ENCODE results near the gene SMAD4.

The SMAD4 gene

GRCh38 chr18:51064256-51064655, 34.2 kb downstream of the SMAD4 start:
- H3K36me3 ChIP-seq (ENCODE audit: control insufficient read depth in 5 of 5, insufficient read depth in 5 of 5, low read length in 5 of 5), result peaks cover 25 to 67% (median 42%) of the 10 kb centered on the region in 5 donors
- H3K9ac ChIP-seq (ENCODE audit: low read length in 5 of 5), result no peak overlapping the region
- no peaks in the 10 kb centered on the region for H3K9me3 ChIP-seq (ENCODE audit: control insufficient read depth in 5 of 5, low read length in 5 of 5)
- no peak overlapping the region for H3K4me3 ChIP-seq (ENCODE audit: low read depth in 1 of 5, low read length in 5 of 5)
- no peak overlapping the region for H3K27ac ChIP-seq (ENCODE audit: low read depth, low read length)
- H3K27me3 ChIP-seq (ENCODE audit: control insufficient read depth in 5 of 5, insufficient read depth in 4 of 5, low read length in 5 of 5), result no peaks in the 10 kb centered on the region
- H3K4me1 ChIP-seq (ENCODE audit: control insufficient read depth in 5 of 5, insufficient read depth in 5 of 5, low read length in 5 of 5), result peaks cover 0 to 4% (median 0%) of the 10 kb centered on the region in 5 donors

DNA sequence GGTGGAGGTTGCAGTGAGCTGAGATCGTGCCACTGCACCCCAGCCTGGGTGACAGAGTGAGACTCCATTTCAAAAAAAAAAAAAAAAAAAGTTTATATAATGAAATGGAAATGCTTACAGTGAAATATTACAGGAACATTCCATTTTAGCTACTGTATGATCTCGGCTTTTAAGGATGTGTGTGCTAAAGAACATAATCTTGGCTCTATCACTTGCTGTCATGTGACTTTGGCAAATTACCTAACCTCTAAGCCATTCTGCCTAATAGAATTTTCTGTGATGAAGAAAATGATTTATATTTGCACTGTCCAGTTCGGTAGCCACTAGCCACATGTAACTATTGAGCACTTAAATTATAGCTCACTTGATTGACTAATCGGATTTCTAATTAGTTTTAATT, 36.3 kb downstream of the SMAD4 start:
- H3K4me1 ChIP-seq (ENCODE audit: control insufficient read depth in 5 of 5, insufficient read depth in 5 of 5, low read length in 5 of 5), result peaks cover 0 to 4% (median 0%) of the 10 kb centered on the region in 5 donors
- H3K4me3 ChIP-seq (ENCODE audit: low read depth in 1 of 5, low read length in 5 of 5), result no peak overlapping the region
- H3K36me3 ChIP-seq (ENCODE audit: control insufficient read depth in 5 of 5, insufficient read depth in 5 of 5, low read length in 5 of 5), result peaks cover 13 to 61% (median 42%) of the 10 kb centered on the region in 5 donors
- no peak overlapping the region for H3K9ac ChIP-seq (ENCODE audit: low read length in 5 of 5)
- no peak overlapping the region for H3K27ac ChIP-seq (ENCODE audit: low read depth, low read length)
- no peaks in the 10 kb centered on the region for H3K9me3 ChIP-seq (ENCODE audit: control insufficient read depth in 5 of 5, low read length in 5 of 5)
- H3K27me3 ChIP-seq (ENCODE audit: control insufficient read depth in 5 of 5, insufficient read depth in 4 of 5, low read length in 5 of 5), result no peaks in the 10 kb centered on the region

GRCh38 chr18:51068105-51068504, 38.1 kb downstream of the SMAD4 start:
- Histone ChIP-seq H3K4me1 (ENCODE audit: control insufficient read depth in 5 of 5, insufficient read depth in 5 of 5, low read length in 5 of 5) (peaks cover 0 to 4% (median 0%) of the 10 kb centered on the region in 5 donors), H3K27me3 (ENCODE audit: control insufficient read depth in 5 of 5, insufficient read depth in 4 of 5, low read length in 5 of 5) (no peaks in the 10 kb centered on the region), H3K4me3 (ENCODE audit: low read depth in 1 of 5, low read length in 5 of 5) (no peak overlapping the region), H3K9me3 (ENCODE audit: control insufficient read depth in 5 of 5, low read length in 5 of 5) (no peaks in the 10 kb centered on the region), H3K9ac (ENCODE audit: low read length in 5 of 5) (no peak overlapping the region), H3K27ac (ENCODE audit: low read depth, low read length) (no peak overlapping the region), H3K36me3 (ENCODE audit: control insufficient read depth in 5 of 5, insufficient read depth in 5 of 5, low read length in 5 of 5) (peaks cover 13 to 54% (median 43%) of the 10 kb centered on the region in 5 donors)

DNA sequence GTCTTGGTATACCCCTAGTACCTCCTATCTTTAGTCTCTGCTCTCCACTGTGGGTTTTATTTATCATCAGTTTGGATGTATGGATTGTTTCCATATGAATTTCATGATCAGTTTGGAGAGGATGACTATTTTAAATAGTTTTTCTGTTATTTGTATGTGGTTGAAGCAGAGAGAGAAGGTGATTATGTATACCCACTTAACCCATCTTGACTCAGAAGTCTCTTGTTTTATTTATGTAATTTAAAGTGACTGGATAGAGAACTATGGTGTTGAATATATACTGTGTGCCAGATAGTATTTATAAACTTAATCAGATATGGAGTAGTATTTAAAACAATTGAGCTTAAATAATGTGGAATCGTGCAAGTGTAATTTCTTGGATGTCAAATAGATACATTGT, 39.9 kb downstream of the SMAD4 start:
- Histone ChIP-seq H3K27me3 (ENCODE audit: control insufficient read depth in 5 of 5, insufficient read depth in 4 of 5, low read length in 5 of 5) (no peaks in the 10 kb centered on the region), H3K27ac (ENCODE audit: low read depth, low read length) (no peak overlapping the region), H3K36me3 (ENCODE audit: control insufficient read depth in 5 of 5, insufficient read depth in 5 of 5, low read length in 5 of 5) (peaks cover 13 to 56% (median 40%) of the 10 kb centered on the region in 5 donors), H3K9me3 (ENCODE audit: control insufficient read depth in 5 of 5, low read length in 5 of 5) (no peaks in the 10 kb centered on the region), H3K4me1 (ENCODE audit: control insufficient read depth in 5 of 5, insufficient read depth in 5 of 5, low read length in 5 of 5) (peaks cover 0 to 6% (median 3%) of the 10 kb centered on the region in 5 donors), H3K4me3 (ENCODE audit: low read depth in 1 of 5, low read length in 5 of 5) (no peak overlapping the region), H3K9ac (ENCODE audit: low read length in 5 of 5) (no peak overlapping the region)

- Histone ChIP-seq H3K9me3 (ENCODE audit: control insufficient read depth in 5 of 5, low read length in 5 of 5) (no peaks in the 10 kb centered on the region), H3K27me3 (ENCODE audit: control insufficient read depth in 5 of 5, insufficient read depth in 4 of 5, low read length in 5 of 5) (no peaks in the 10 kb centered on the region), H3K9ac (ENCODE audit: low read length in 5 of 5) (no peak overlapping the region), H3K4me1 (ENCODE audit: control insufficient read depth in 5 of 5, insufficient read depth in 5 of 5, low read length in 5 of 5) (peaks cover 0 to 8% (median 3%) of the 10 kb centered on the region in 5 donors), H3K27ac (ENCODE audit: low read depth, low read length) (no peak overlapping the region), H3K36me3 (ENCODE audit: control insufficient read depth in 5 of 5, insufficient read depth in 5 of 5, low read length in 5 of 5) (peaks cover 8 to 50% (median 35%) of the 10 kb centered on the region in 5 donors), H3K4me3 (ENCODE audit: low read depth in 1 of 5, low read length in 5 of 5) (no peak overlapping the region)
Observed at GRCh38 chr18:51070545-51070944, 40.5 kb downstream of the SMAD4 start.

GRCh38 chr18:51072586-51073313, 42.7 kb downstream of the SMAD4 start:
- H3K4me1 ChIP-seq (ENCODE audit: control insufficient read depth in 5 of 5, insufficient read depth in 5 of 5, low read length in 5 of 5), result peaks cover 0 to 5% (median 0%) of the 10 kb centered on the region in 5 donors
- no peak overlapping the region for H3K27ac ChIP-seq (ENCODE audit: low read depth, low read length)
- no peak overlapping the region for H3K9ac ChIP-seq (ENCODE audit: low read length in 5 of 5)
- H3K4me3 ChIP-seq (ENCODE audit: low read depth in 1 of 5, low read length in 5 of 5), result no peak overlapping the region
- no peaks in the 10 kb centered on the region for H3K9me3 ChIP-seq (ENCODE audit: control insufficient read depth in 5 of 5, low read length in 5 of 5)
- H3K27me3 ChIP-seq (ENCODE audit: control insufficient read depth in 5 of 5, insufficient read depth in 4 of 5, low read length in 5 of 5), result no peaks in the 10 kb centered on the region
- H3K36me3 ChIP-seq (ENCODE audit: control insufficient read depth in 5 of 5, insufficient read depth in 5 of 5, low read length in 5 of 5), result peaks cover 15 to 52% (median 40%) of the 10 kb centered on the region in 5 donors

DNA sequence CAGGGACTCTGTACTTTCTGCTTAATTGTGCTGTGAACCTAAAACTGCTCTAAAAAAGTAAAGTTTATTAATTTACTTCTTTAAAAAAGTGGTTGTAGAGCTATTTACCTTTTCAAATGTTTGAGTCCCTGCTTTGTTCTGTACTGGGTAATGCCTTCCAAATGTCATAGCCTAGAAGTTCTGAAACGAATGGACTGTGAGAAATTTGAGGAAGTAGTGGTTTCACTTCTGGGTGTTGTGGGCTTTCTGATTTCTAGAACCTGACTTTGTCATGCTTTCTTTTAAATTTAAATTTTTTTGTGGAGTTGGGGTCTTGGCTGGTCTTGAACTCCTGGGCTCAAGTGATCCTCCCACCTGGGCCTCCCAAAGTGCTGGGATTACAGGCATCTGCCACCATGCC, 44.6 kb downstream of the SMAD4 start:
- Histone ChIP-seq H3K27me3 (ENCODE audit: control insufficient read depth in 5 of 5, insufficient read depth in 4 of 5, low read length in 5 of 5) (no peaks in the 10 kb centered on the region), H3K9ac (ENCODE audit: low read length in 5 of 5) (no peak overlapping the region), H3K27ac (ENCODE audit: low read depth, low read length) (no peak overlapping the region), H3K4me3 (ENCODE audit: low read depth in 1 of 5, low read length in 5 of 5) (no peak overlapping the region), H3K36me3 (ENCODE audit: control insufficient read depth in 5 of 5, insufficient read depth in 5 of 5, low read length in 5 of 5) (peaks cover 24 to 56% (median 45%) of the 10 kb centered on the region in 5 donors), H3K9me3 (ENCODE audit: control insufficient read depth in 5 of 5, low read length in 5 of 5) (no peaks in the 10 kb centered on the region), H3K4me1 (ENCODE audit: control insufficient read depth in 5 of 5, insufficient read depth in 5 of 5, low read length in 5 of 5) (peaks cover 0 to 5% (median 0%) of the 10 kb centered on the region in 5 donors)

- Histone ChIP-seq H3K9ac (ENCODE audit: low read length in 5 of 5) (no peak overlapping the region), H3K4me1 (ENCODE audit: control insufficient read depth in 5 of 5, insufficient read depth in 5 of 5, low read length in 5 of 5) (peaks cover 0 to 5% (median 0%) of the 10 kb centered on the region in 5 donors), H3K4me3 (ENCODE audit: low read depth in 1 of 5, low read length in 5 of 5) (no peak overlapping the region), H3K36me3 (ENCODE audit: control insufficient read depth in 5 of 5, insufficient read depth in 5 of 5, low read length in 5 of 5) (peaks cover 35 to 58% (median 47%) of the 10 kb centered on the region in 5 donors), H3K27me3 (ENCODE audit: control insufficient read depth in 5 of 5, insufficient read depth in 4 of 5, low read length in 5 of 5) (no peaks in the 10 kb centered on the region), H3K27ac (ENCODE audit: low read depth, low read length) (no peak overlapping the region), H3K9me3 (ENCODE audit: control insufficient read depth in 5 of 5, low read length in 5 of 5) (no peaks in the 10 kb centered on the region)
Observed at GRCh38 chr18:51076503-51076902, 46.5 kb downstream of the SMAD4 start.

GRCh38 chr18:51077217-51077616, 47.2 kb downstream of the SMAD4 start:
- Histone ChIP-seq H3K36me3 (ENCODE audit: control insufficient read depth in 5 of 5, insufficient read depth in 5 of 5, low read length in 5 of 5) (peaks cover 32 to 57% (median 46%) of the 10 kb centered on the region in 5 donors), H3K9me3 (ENCODE audit: control insufficient read depth in 5 of 5, low read length in 5 of 5) (no peaks in the 10 kb centered on the region), H3K4me1 (ENCODE audit: control insufficient read depth in 5 of 5, insufficient read depth in 5 of 5, low read length in 5 of 5) (peaks cover 0 to 5% (median 0%) of the 10 kb centered on the region in 5 donors), H3K27me3 (ENCODE audit: control insufficient read depth in 5 of 5, insufficient read depth in 4 of 5, low read length in 5 of 5) (no peaks in the 10 kb centered on the region), H3K4me3 (ENCODE audit: low read depth in 1 of 5, low read length in 5 of 5) (no peak overlapping the region), H3K9ac (ENCODE audit: low read length in 5 of 5) (no peak overlapping the region), H3K27ac (ENCODE audit: low read depth, low read length) (no peak overlapping the region)

DNA sequence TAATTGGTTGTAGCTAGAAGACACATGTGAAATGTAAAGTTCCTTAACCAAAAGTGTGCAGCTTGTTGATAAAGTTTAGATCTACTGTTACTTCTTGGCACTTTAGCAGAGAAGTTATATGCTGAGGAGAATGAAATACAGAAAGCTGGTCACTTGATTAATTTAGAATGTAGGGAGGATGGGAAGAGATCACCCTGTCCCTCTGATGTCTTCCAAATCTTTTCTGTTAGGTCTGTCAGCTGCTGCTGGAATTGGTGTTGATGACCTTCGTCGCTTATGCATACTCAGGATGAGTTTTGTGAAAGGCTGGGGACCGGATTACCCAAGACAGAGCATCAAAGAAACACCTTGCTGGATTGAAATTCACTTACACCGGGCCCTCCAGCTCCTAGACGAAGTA, 48.0 kb downstream of the SMAD4 start:
- no peaks in the 10 kb centered on the region for H3K27me3 ChIP-seq (ENCODE audit: control insufficient read depth in 5 of 5, insufficient read depth in 4 of 5, low read length in 5 of 5)
- H3K36me3 ChIP-seq (ENCODE audit: control insufficient read depth in 5 of 5, insufficient read depth in 5 of 5, low read length in 5 of 5), result peaks cover 32 to 61% (median 53%) of the 10 kb centered on the region in 5 donors
- H3K4me1 ChIP-seq (ENCODE audit: control insufficient read depth in 5 of 5, insufficient read depth in 5 of 5, low read length in 5 of 5), result peaks cover 0 to 5% (median 0%) of the 10 kb centered on the region in 5 donors
- H3K4me3 ChIP-seq (ENCODE audit: low read depth in 1 of 5, low read length in 5 of 5), result no peak overlapping the region
- no peaks in the 10 kb centered on the region for H3K9me3 ChIP-seq (ENCODE audit: control insufficient read depth in 5 of 5, low read length in 5 of 5)
- H3K9ac ChIP-seq (ENCODE audit: low read length in 5 of 5), result no peak overlapping the region
- H3K27ac ChIP-seq (ENCODE audit: low read depth, low read length), result no peak overlapping the region
